IMR-90 (cell line): ENCODE results near the gene FAHD2A. TPM values are rescaled to one million over a fixed set of nuclear protein-coding genes. Genes with fewer than 3 reads are reported as not detected.

Source experiments
- ATAC-seq: fragments of 200-7000 bp; cut with Tn5 transposase; 2 replicates; pipeline ENCODE4 v1.9.1; 2020; ENCODE audit warnings: low read depth, mild to moderate bottlenecking, moderate library complexity
- BruUV-seq: library from RNA; stranded (reverse); fragments of 400-500 nt; replicated peaks from 2 replicates; lab custom pipeline; 2021; lab: Mats Ljungman, UMichigan
- CTCF ChIA-PET: fragments of 300-600 bp; formaldehyde crosslinking; extraction: SDS; loops from one replicate; lab custom pipeline; 2021; ENCODE audit warnings: antibody characterized with exemption; lab: Yijun Ruan, JAX
- POLR2A ChIA-PET: fragments of 300-600 bp; sonication (Branson Sonifier 250); formaldehyde crosslinking; loops from one replicate; lab custom pipeline; 2022; ENCODE audit warnings: antibody characterized with exemption; ENCODE audit not compliant: unreplicated experiment; lab: Charles Lee
- DNase-seq: peaks from one replicate; pipeline ENCODE4 v3.0.0; 2013
- H2AFZ ChIP-seq: replicated peaks from 2 replicates; pipeline ENCODE3; 2013; ENCODE audit warnings: low read length, mild to moderate bottlenecking; ENCODE audit not compliant: poor library complexity
- H2AK5ac ChIP-seq: 2 replicates; pipeline ENCODE4 v1.6.1; 2013; ENCODE audit warnings: low read depth, low read length, inconsistent platforms
- H2AK9ac ChIP-seq: replicated peaks from 2 replicates; pipeline ENCODE3; 2013; ENCODE audit warnings: mild to moderate bottlenecking, low read depth, low read length, moderate library complexity; ENCODE audit not compliant: poor library complexity
- H2BK120ac ChIP-seq: 2 replicates; pipeline ENCODE4 v1.6.1; 2013; ENCODE audit warnings: low read depth, low read length, inconsistent platforms
- H2BK15ac ChIP-seq: 3 replicates; pipeline ENCODE4 v1.6.1; 2013; ENCODE audit warnings: low read depth, low read length, inconsistent platforms
- H2BK20ac ChIP-seq: 2 replicates; pipeline ENCODE4 v1.6.1; 2013; ENCODE audit warnings: low read depth, mild to moderate bottlenecking, inconsistent platforms, low read length, moderate library complexity
- H2BK5ac ChIP-seq: 2 replicates; pipeline ENCODE4 v1.6.1; 2013; ENCODE audit warnings: mild to moderate bottlenecking, low read depth, low read length, inconsistent platforms; ENCODE audit not compliant: poor library complexity, severe bottlenecking
- H3K14ac ChIP-seq: replicated peaks from 2 replicates; pipeline ENCODE4 v1.6.1; 2013; ENCODE audit warnings: low read depth, low read length, inconsistent platforms
- H3K18ac ChIP-seq: 2 replicates; pipeline ENCODE4 v1.6.1; 2013; ENCODE audit warnings: low read depth, low read length, control low read depth
- H3K23ac ChIP-seq: 2 replicates; pipeline ENCODE4 v1.6.1; 2013; ENCODE audit warnings: low read depth, low read length, inconsistent platforms
- H3K27ac ChIP-seq: 2 replicates; pipeline ENCODE4 v1.5.1; 2013; ENCODE audit warnings: mild to moderate bottlenecking, control low read depth, low read length; ENCODE audit not compliant: insufficient read depth
- H3K27me3 ChIP-seq: 2 replicates; pipeline ENCODE4 v1.6.1; 2013; ENCODE audit warnings: low read length; ENCODE audit not compliant: control insufficient read depth, insufficient read depth
- H3K36me3 ChIP-seq: 2 replicates; pipeline ENCODE4 v1.6.1; 2013; ENCODE audit warnings: low read length, mixed read lengths; ENCODE audit not compliant: control insufficient read depth, insufficient read depth
- H3K4ac ChIP-seq: 2 replicates; pipeline ENCODE4 v1.6.1; 2013; ENCODE audit warnings: low read depth, low read length, inconsistent platforms
- H3K4me1 ChIP-seq: 2 replicates; pipeline ENCODE4 v1.6.1; 2013; ENCODE audit warnings: low read length, mixed read lengths; ENCODE audit not compliant: control insufficient read depth, insufficient read depth
- H3K4me2 ChIP-seq: 2 replicates; pipeline ENCODE4 v1.6.1; 2013; ENCODE audit warnings: low read depth, mild to moderate bottlenecking, control low read depth, low read length, moderate library complexity
- H3K4me3 ChIP-seq: 2 replicates; pipeline ENCODE4 v1.5.1; 2013; ENCODE audit warnings: low read depth, mild to moderate bottlenecking, control low read depth, low read length, moderate library complexity; ENCODE audit not compliant: insufficient read depth
- H3K56ac ChIP-seq: 2 replicates; pipeline ENCODE4 v1.6.1; 2013; ENCODE audit warnings: low read length, inconsistent platforms; ENCODE audit not compliant: insufficient read depth; ENCODE audit errors: extremely low read depth
- H3K79me1 ChIP-seq, 2 experiments: 2 replicates each; pipeline ENCODE4 v1.6.1; 2013; ENCODE audit warnings: low read length in 2 of 2, inconsistent platforms in 1 of 2, low read depth in 1 of 2
- H3K9ac ChIP-seq: 2 replicates; pipeline ENCODE4 v1.6.1; 2013; ENCODE audit warnings: low read depth, low read length, control low read depth
- H3K9me1 ChIP-seq: 2 replicates; pipeline ENCODE4 v1.6.1; 2013; ENCODE audit warnings: low read length, inconsistent platforms; ENCODE audit not compliant: insufficient read depth
- H3K9me3 ChIP-seq: 2 replicates; pipeline ENCODE4 v1.6.1; 2013; ENCODE audit warnings: low read length; ENCODE audit not compliant: control insufficient read depth, insufficient read depth
- H4K20me1 ChIP-seq: 2 replicates; pipeline ENCODE4 v1.6.1; 2013; ENCODE audit warnings: low read length, inconsistent platforms; ENCODE audit not compliant: insufficient read depth
- H4K5ac ChIP-seq: 2 replicates; pipeline ENCODE4 v1.6.1; 2013; ENCODE audit warnings: mild to moderate bottlenecking, low read depth, low read length, control low read depth
- H4K8ac ChIP-seq, 2 experiments: 2 replicates each; pipeline ENCODE4 v1.6.1; 2013; ENCODE audit warnings: low read depth in 2 of 2, low read length in 2 of 2, control low read depth in 1 of 2, inconsistent platforms in 1 of 2
- H4K91ac ChIP-seq: 2 replicates; pipeline ENCODE4 v1.6.1; 2013; ENCODE audit warnings: low read depth, low read length, inconsistent platforms; ENCODE audit not compliant: insufficient read depth
- BHLHE40 ChIP-seq: fragments of 150-350 bp; IDR thresholded peaks from 2 replicates; pipeline ENCODE4 v1.6.1; 2016; ENCODE audit warnings: mild to moderate bottlenecking, low read depth, low read length
- CEBPB ChIP-seq: IDR thresholded peaks from 2 replicates; pipeline ENCODE4 v1.6.1; 2012; ENCODE audit warnings: low read depth, low read length, improper control_type of control experiment
- MAFK ChIP-seq: IDR thresholded peaks from 2 replicates; pipeline ENCODE4 v1.6.1; 2012; ENCODE audit warnings: low read depth, low read length, improper control_type of control experiment
- MXI1 ChIP-seq: IDR thresholded peaks from 2 replicates; pipeline ENCODE4 v1.6.1; 2012; ENCODE audit warnings: low read depth, mild to moderate bottlenecking, low read length, moderate library complexity, borderline replicate concordance
- RAD21 ChIP-seq: IDR thresholded peaks from 2 replicates; pipeline ENCODE4 v1.6.1; 2012; ENCODE audit warnings: low read length, improper control_type of control experiment
- RFX5 ChIP-seq: IDR thresholded peaks from 2 replicates; pipeline ENCODE4 v1.8.0; 2012; ENCODE audit warnings: low read depth, mild to moderate bottlenecking, low read length, moderate library complexity
- WGBS, 2 experiments: methylation state at CpG; one replicate each; pipeline versions ENCODE4 v1.1.5 to v1.1.7; 2013; ENCODE audit warnings: missing lambda C conversion rate in 2 of 2; ENCODE audit not compliant: insufficient read length in 1 of 2; ENCODE audit errors: extremely low coverage in 2 of 2; 5-methylcytosine and 5-hydroxymethylcytosine counted together
- dilution Hi-C: fragments of 300-500 bp; cut with HindIII; formaldehyde crosslinking; loops from one replicate; pipeline ENCODE4 v1.14.3; 2018; ENCODE audit warnings: low sequenced_read_pairs; ENCODE audit not compliant: unreplicated experiment
- in situ Hi-C: fragments of 300-500 bp; cut with MboI; formaldehyde crosslinking; loops from 3 replicates; pipeline ENCODE4 v1.14.3; 2019; ENCODE audit warnings: low sequenced_read_pairs, inconsistent platforms, mixed read lengths
- intact Hi-C: fragments of 100-400 bp; cut with micrococcal nuclease; formaldehyde crosslinking; loops from 2 replicates; pipeline ENCODE4 v1.10.0; 2022
- polyA plus RNA-seq, 3 experiments: library from polyadenylated mRNA; depleted of rRNA; stranded (reverse); fragments of >200 nt; gene quantifications; 2 replicates each; pipeline ENCODE4 v1.2.3, GENCODE V29; 2012; ENCODE audit warnings: low replicate concordance in 1 of 3
- total RNA-seq: library from RNA; depleted of rRNA; stranded (reverse); fragments of >200 nt; gene quantifications from 2 replicates; pipeline ENCODE4 v1.2.3, GENCODE V29; 2012

The FAHD2A gene
- total and polyA plus RNA-seq, 2 of the 4 experiments (the other 2 are of a cell fraction): 35.1 to 36.2 TPM

- CTCF ChIA-PET: no interaction called here
- WGBS, 2 experiments: 71% methylated on average over 12 of the region's 21 CpGs; no CpG with 5 or more reads in 1 of the 2 experiments
- POLR2A ChIA-PET: no interaction called here
Measured at GRCh38 chr2:95375532-95376150, 26.9 kb upstream of the FAHD2A start.

More at GRCh38 chr2:95375532-95376150, 26.9 kb upstream of the FAHD2A start:
- no peak for DNase-seq
- Histone ChIP-seq H4K20me1 (no peaks in the 10 kb centered on the region), H3K4me2 (no peak overlapping the region), H3K36me3 (no peaks in the 10 kb centered on the region; the same call in 1 of the 2 replicates), H2AK9ac (no peak overlapping the region), H2BK20ac (no peak overlapping the region), H2BK5ac (no peak overlapping the region), H3K56ac (no peak overlapping the region), H3K27ac (no peak overlapping the region), H3K9me3 (no peaks in the 10 kb centered on the region), H3K27me3 (peaks cover 2% of the 10 kb centered on the region; the same call in 1 of the 2 replicates), H3K4me1 (no peaks in the 10 kb centered on the region), H3K18ac (no peak overlapping the region), H2BK120ac (no peak overlapping the region), H3K14ac (no peak overlapping the region), H3K4me3 (no peak overlapping the region), H2AFZ (no peak overlapping the region), H3K9me1 (no peaks in the 10 kb centered on the region), H2BK15ac (no peak overlapping the region), H4K91ac (no peak overlapping the region), H4K5ac (no peak overlapping the region), H4K8ac (no peak overlapping the region), H3K23ac (no peak overlapping the region), H3K4ac (no peak overlapping the region), H2AK5ac (no peak overlapping the region), H3K79me1 (no peaks in the 10 kb centered on the region), H3K9ac (no peak overlapping the region)
- dilution Hi-C loops (no loop called here), intact Hi-C loops (no loop called here), in situ Hi-C loops (no loop called here)
- no peak for TF ChIP-seq CEBPB
- TF ChIP-seq BHLHE40: no peak
- no peak for TF ChIP-seq MAFK
- TF ChIP-seq RAD21: no peak
- no peak for TF ChIP-seq RFX5
- TF ChIP-seq MXI1: no peak
- no peak for ATAC-seq
- BruUV-seq: no TSS peak
